Measurements from ENCODE around the gene BCL7C.

GRCh38 chr16:30931068-30931650 lies 37.3 kb upstream of the BCL7C start:
- TF ChIP-seq CTCF (IDR thresholded peaks at IDR 0.05; ENCODE audit: poor library complexity, severe bottlenecking) (no peak), MXI1 (conservative IDR thresholded peaks at IDR 0.05; ENCODE audit: poor library complexity, severe bottlenecking) (no peak)

Data from neural cell (in vitro differentiated cells).